SK-N-SH treated with all-trans-retinoic acid at 6 μM for 48 hours (cell line): ENCODE data around the gene STAC2.

Experiments used
- ARNTL ChIP-seq: fragments of 450-650 bp; formaldehyde crosslinking; IDR thresholded peaks from 2 replicates; pipeline ENCODE4 v1.5.0; 2020; ENCODE audit warnings: low read depth, mild to moderate bottlenecking, moderate library complexity, borderline replicate concordance
- CSDC2 ChIP-seq: fragments of 250-450 bp; sonication (Bioruptor Pico); IDR thresholded peaks from 2 replicates; pipeline ENCODE4 v1.5.0; 2020; ENCODE audit warnings: mild to moderate bottlenecking, moderate library complexity
- ESRRG ChIP-seq: fragments of 250-450 bp; sonication (Bioruptor Pico); IDR thresholded peaks from 2 replicates; pipeline ENCODE4 v1.6.1; 2021; ENCODE audit warnings: mild to moderate bottlenecking
- ISL1 ChIP-seq: fragments of 250-450 bp; sonication (Bioruptor Pico); IDR thresholded peaks from 2 replicates; pipeline ENCODE4 v2.1.2; 2022; ENCODE audit warnings: mild to moderate bottlenecking, moderate library complexity
- PATZ1 ChIP-seq: fragments of 250-450 bp; sonication (Bioruptor Pico); IDR thresholded peaks from 2 replicates; pipeline ENCODE4 v1.8.0; 2020; ENCODE audit warnings: mild to moderate bottlenecking, moderate library complexity, borderline replicate concordance
- PPARA ChIP-seq: fragments of 250-450 bp; sonication (Bioruptor Pico); IDR thresholded peaks from 2 replicates; pipeline ENCODE4 v1.5.0; 2020; ENCODE audit warnings: mild to moderate bottlenecking, borderline replicate concordance
- RARB ChIP-seq: fragments of 250-450 bp; sonication (Bioruptor Pico); IDR thresholded peaks from 2 replicates; pipeline ENCODE4 v1.8.0; 2021; ENCODE audit warnings: mild to moderate bottlenecking, moderate library complexity
- TCF4 ChIP-seq: fragments of 250-450 bp; sonication (Bioruptor Pico); IDR thresholded peaks from 2 replicates; pipeline ENCODE4 v1.8.0; 2021; ENCODE audit warnings: mild to moderate bottlenecking, moderate library complexity, borderline replicate concordance
- TSHZ2 ChIP-seq: fragments of 250-450 bp; sonication (Bioruptor Pico); IDR thresholded peaks from 2 replicates; pipeline ENCODE4 v1.5.0; 2020; ENCODE audit warnings: mild to moderate bottlenecking, moderate library complexity
- ZFP3 ChIP-seq: fragments of 250-450 bp; sonication (Bioruptor Pico); IDR thresholded peaks from 2 replicates; pipeline ENCODE4 v1.5.0; 2020; ENCODE audit warnings: mild to moderate bottlenecking, moderate library complexity

- TF ChIP-seq PPARA (CRISPR knock-in tag), result no peak
- TF ChIP-seq ZFP3, result no peak
- no peak for TF ChIP-seq RARB
- TF ChIP-seq PATZ1 (CRISPR knock-in tag), result no peak
- TF ChIP-seq ESRRG (CRISPR knock-in tag), result no peak
- TF ChIP-seq TCF4 (CRISPR knock-in tag), result no peak
- no peak for TF ChIP-seq CSDC2
- no peak for TF ChIP-seq TSHZ2 (CRISPR knock-in tag)
- TF ChIP-seq ISL1 (CRISPR knock-in tag), result no peak
- no peak for TF ChIP-seq ARNTL (CRISPR knock-in tag)
Measured at GRCh38 chr17:39217734-39218369, 7.9 kb downstream of the STAC2 start.
